Islet precursor cell (in vitro differentiated cells): ENCODE measurements around the gene PRPF40B.

ENCODE experiments used
- DNase-seq: peaks from one replicate; pipeline ENCODE4 v3.0.0-alpha.2; 2018

Gene PRPF40B

DNA sequence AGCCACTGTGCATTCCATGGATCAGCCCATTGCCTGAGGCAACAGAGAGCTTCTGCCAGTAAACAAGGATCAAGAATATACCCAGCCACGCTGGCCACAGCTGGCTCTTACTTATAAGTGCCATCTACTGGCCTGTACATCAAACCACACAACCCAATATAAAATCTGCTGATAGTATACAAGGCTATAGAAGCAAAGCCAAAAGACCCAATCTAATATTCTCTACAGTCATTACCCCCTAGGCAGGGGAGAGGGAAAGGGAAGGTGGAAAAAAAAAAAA lies 13.5 kb upstream of the PRPF40B start:
- DNase-seq = peak; percentile 91

DNA sequence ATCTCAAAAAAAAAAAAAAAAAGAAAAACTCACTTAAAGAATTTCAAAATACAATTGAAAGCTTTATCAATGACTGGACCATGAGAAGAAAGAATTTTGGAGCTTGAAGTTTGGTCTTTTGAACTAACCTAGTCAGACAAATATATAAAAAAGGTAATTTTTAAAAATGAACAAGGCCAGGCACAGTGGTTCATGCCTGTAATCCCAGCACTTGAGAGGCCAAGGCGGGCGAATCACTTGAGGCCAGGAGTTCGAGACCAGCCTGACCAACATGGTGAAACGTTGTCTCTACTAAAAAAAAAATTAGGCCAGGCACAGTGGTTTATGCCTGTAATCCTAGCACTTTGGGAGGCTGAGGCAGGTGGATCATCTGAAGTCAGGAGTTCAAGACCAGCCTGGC lies 12.6 kb upstream of the PRPF40B start:
- peak; percentile 10 for DNase-seq

- no peak for DNase-seq
Measured at GRCh38 chr12:49612210-49612609, 11.2 kb upstream of the PRPF40B start.

DNA sequence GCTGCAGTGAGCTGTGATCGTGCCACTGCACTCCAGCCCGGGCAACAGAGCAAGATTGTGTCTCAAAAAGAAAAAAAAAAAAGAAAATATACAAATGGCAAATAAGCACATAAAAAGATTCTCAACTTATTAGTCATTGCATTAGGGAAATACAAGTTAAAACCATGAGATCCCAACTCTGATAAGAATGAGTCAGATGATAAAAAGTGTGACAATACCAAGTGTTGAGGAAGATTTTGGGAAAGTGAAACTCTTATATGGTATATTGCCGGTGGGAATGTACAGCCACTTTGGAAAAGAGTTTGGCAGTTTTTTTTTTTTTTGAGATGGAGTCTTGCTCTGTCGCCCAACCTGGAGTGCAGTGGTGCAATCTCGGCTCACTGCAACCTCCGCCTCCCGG lies 7.6 kb upstream of the PRPF40B start:
- DNase-seq = no peak

DNA sequence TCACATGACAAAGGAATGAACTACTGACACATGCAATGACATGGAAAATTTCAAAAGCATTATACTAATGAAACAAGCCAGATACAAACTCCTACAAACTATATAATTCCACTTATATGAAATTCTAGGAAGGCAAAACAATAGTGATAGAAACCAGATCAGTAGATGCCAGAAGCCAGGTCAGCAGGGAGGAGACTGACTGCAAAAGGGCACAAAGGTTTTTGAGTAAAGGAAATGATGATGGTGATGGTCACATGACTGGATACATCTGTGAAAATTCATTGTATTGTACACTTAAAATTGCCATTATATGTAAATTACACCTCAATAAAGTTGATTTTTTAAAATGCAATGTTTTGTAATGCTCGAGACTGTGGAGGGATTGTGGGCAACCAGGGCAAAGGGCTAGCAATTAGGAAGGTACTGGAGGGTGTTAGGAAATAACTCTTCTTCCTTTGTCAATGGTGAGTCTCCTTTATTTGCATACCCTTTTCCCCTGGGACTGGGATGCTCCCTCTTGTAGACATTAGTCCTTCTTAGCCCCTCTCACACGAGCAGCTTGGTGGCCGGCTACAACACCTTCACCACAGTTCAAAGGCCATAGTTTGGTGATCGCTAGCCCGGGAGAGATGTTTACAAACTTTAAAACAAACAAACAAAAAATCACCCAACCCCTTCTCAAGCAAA lies 6.7 kb upstream of the PRPF40B start:
- peak; percentile 33 for DNase-seq

DNA sequence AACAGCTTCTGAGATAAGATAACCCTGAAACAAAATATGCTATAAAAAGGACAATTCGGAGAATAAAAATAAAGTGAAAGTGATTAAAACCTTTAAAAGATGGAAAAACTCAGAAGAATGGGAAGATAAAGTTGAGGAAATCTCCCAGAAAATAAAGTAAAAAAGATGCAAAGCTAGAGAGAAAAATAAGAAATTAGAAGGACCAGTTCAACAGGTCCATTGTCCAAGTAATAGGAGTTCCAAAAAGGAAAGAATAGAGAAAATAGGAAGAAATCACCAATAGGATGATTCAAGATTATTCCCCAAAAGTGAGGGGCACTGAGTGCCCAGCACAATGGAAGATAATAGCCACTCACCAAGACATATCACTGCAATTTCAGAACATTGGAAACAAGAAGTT lies 4.8 kb upstream of the PRPF40B start:
- DNase-seq = no peak

DNA sequence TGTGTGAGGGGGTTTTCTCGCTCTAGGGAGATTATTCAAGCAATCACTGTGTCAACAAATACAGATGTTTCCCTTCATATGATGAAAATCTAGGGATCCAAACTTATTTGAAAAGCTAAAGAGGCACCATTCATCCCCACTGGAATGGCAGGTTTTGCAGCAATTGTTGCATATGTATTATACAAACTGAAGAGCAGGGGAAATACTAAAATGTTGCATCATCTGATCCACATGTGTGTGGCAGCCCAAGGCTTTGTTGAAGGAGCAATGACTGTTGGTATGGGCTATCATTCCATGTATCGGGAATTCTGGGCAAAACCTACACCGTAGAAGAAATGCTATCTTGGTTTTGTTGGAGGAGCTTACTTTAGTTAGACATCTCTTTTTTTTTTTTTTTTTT lies 4.1 kb upstream of the PRPF40B start:
- DNase-seq = peak; percentile 18

DNA sequence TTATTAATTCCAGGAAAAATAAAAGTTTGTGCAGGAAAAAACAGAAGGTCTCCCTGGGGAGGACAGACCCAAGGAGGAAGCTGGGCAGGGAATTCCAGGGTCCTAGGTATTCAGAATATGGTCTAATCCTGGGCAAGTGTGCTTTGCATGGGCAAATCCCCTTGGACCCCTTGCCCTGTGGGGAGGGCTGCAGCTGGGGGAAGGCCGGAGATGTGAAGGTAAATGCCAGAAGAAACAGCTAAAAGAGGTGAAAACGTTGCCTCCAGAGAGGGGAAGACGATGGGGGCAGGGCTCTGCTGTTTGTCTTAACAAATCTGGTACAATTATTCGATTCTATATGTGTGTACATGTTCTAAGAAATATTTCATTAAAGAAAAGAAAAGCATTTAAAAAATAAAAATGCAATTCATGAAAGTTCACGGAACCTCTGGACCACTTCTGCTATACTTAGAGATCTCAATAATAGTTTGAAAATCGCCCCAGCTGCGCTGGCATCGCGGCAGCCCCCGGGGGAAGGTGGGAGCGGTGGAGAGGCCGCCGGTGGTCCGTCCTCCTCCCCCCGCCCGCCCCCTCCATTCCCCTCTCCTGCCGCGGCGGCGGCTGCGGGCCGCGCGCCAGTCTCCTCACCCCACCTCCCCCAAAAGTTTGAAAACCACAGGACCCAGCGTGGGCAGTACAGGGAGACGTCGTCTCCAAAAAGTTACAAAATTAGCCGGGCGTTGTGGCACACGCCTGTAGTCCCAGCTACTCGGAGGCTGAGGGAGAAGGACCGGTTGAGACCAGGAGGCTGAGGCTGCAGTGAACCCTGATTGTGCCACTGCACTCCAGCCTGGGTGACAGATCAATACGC lies 1.5 kb upstream of the PRPF40B start:
- peak; percentile 51 for DNase-seq

GRCh38 chr12:49622501-49623141 lies 740 bp upstream of the PRPF40B start:
- peak; percentile 76 for DNase-seq

- peak; percentile 60 for DNase-seq
Measured at GRCh38 chr12:49624921-49625577, 1.7 kb downstream of the PRPF40B start.

DNA sequence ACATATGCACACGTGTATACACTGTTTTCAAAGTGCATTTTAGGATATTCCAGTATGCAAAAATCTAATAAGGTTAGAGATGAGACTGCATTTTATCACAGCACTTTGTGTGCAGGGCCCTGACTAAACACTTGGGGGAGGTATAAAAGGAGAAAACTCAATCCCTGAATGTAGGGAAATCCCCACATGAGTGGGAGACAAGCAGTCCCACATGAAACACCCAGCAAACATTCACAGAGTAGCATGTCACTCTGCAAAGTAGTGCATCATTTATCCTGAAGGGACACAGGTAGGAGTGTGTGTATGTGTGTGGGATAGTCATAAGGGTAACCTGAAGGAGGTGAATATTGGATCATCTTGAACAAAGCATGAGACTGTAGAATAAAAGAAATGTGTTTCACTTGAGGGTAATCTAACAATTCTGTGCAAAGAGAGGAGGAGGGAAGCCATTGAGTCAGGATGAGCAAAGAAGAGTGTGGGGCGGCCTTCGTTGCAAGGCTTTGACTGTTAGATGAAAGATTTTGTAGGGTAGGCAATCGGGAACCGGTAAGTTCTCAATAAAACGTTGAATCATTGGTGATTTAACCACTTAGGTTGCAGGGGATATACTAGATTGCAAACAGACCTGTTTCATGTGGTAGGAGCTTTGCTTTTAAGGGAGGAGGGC lies 2.9 kb downstream of the PRPF40B start:
- DNase-seq = peak; percentile 22

GRCh38 chr12:49626836-49627235 lies 3.5 kb downstream of the PRPF40B start:
- DNase-seq = peak; percentile 27

DNA sequence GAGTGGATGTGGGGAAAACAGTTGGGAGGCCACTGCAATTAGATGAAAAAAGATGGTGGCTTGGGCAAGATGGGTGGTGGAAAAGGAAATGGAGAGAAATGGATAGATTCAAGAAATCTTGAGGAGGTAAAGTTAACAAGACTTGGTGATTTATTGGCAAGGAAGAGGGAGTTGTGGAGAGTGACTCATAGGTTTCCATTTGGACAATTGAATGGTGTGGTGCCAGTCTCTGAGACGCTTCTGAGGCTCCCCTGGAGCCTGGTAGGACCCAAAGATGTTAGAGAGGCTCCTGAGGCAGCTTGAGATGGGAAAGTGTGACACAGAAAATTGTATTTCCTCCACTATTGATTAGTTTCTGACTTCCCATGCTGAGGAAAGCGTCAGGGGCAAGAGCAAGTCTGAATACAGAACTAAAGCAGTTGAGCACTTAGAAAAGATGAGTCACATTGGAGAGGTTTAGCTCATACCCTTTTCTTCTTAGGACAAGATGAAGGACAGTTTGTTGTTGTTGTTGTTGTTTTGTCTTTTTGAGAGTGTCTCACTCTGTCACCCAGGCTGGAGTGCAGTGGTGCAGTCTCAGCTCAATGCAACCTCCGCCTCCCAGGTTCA lies 4.5 kb downstream of the PRPF40B start:
- peak; percentile 57 for DNase-seq

DNA sequence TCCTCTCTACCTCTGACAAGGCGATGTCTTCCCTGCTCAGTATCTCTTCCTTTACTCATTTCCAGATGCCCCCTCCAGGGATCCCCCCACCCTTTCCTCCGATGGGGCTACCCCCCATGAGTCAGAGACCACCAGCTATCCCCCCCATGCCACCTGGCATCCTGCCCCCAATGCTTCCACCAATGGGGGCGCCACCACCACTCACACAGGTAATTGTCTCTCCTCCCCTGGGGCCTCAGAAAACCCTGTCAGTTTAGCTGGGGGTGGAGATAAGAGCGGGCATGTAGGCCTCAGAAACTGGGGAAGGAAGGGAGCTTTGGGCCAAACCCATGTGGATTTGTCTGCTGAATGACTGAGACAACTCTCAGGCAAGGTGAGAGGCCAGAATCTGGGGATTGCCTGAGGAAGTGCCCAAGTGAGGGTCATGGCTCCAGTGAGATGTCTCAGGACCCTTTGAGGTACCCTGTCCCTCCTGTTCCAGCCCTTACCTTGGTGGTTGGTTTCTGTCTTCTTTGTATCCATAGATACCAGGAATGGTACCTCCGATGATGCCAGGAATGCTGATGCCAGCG lies 8.1 kb downstream of the PRPF40B start:
- DNase-seq = no peak

DNA sequence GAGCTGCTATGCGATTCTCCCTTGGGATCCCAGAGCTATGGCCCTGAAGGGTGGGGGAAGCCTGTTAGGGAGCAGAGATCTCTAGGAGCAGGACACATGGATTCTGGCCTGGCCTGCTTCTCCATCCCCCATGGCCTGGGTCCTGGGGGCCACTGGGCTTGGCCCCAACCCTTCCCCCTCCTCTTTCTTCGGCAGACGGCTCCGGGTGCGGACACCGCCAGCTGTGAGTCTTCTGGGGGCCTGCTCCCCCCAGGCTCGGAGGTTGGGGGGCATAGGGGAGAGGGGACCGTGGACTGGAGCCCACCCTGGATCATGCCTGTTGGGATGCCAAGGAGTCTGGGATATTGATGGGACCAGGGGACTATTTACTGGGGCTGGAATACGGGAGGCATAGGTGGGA lies 9.0 kb downstream of the PRPF40B start:
- DNase-seq = no peak

DNA sequence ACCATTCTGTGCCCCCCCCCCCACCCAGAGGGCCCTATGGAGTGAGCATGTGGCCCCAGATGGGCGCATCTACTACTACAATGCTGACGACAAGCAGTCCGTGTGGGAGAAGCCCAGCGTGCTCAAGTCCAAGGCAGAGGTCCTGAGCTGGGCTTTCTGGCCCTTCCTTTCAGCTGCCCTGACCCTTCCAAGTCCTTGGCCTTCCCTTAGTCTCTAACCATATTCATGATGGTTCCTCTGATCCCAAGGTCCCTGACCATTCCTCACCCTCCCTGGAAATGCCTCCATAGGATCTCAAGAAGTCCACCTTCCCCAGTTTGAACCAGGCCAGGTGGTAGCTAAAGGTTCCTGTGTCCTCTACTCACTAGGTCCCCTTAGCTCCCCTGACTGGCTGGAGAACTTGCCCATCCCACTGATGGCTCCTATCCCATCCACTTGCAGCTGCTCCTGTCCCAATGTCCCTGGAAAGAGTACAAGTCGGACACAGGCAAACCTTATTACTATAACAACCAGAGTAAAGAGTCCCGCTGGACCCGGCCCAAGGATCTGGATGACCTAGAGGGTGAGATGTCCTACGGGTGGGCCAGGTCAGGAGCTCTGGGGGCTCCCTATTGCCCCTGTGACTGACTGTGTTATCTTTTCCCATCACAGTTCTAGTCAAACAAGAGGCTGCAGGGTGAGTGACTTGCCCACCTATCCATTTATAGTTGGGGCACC lies 9.8 kb downstream of the PRPF40B start:
- peak; percentile 46 for DNase-seq

- peak; percentile 50 for DNase-seq
Measured at GRCh38 chr12:49633703-49634345, 10.5 kb downstream of the PRPF40B start.

- peak; percentile 52 for DNase-seq
Measured at GRCh38 chr12:49635036-49635435, 11.7 kb downstream of the PRPF40B start.

DNA sequence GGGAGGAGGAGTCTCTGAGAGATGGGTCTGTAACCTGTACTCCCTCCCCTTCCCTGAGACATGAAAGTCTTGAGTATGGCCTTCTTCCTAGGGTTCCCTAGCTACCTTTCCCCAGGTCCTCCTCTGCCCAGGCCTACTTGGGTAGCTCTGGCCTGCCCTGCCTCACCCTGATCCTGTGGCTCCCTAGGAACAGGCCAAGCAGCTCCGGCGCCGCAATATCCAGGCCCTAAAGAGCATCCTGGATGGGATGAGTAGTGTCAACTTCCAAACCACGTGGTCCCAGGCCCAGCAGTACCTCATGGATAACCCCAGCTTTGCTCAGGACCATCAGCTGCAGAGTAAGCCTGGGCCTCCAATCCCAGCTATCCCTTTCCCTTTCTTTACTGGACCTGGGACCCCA lies 12.3 kb downstream of the PRPF40B start:
- peak; percentile 45 for DNase-seq

GRCh38 chr12:49636574-49636973 lies 13.2 kb downstream of the PRPF40B start:
- DNase-seq = peak; percentile 46
